Hepatocyte (in vitro differentiated cells): ENCODE results near the gene JPH2.

Source experiments
- EZH2 ChIP-seq: fragments of 200-600 bp; sonication (generic); IDR thresholded peaks from 2 replicates; pipeline ENCODE4 v1.6.1; 2016; ENCODE audit warnings: antibody characterized with exemption, mild to moderate bottlenecking, borderline replicate concordance
- EZH2phosphoT487 ChIP-seq: fragments of 200-600 bp; sonication (generic); IDR thresholded peaks from one replicate; pipeline ENCODE4 v1.6.1; 2018; ENCODE audit warnings: antibody characterized with exemption, mild to moderate bottlenecking, low read depth, moderate library complexity; ENCODE audit not compliant: unreplicated experiment, severe bottlenecking
- TF ChIP-seq, protein P1 (sequence below): fragments of 200-600 bp; sonication (generic); IDR thresholded peaks from 2 replicates; pipeline ENCODE4 v1.5.1; 2016; ENCODE audit warnings: antibody characterized with exemption, mild to moderate bottlenecking; ENCODE audit not compliant: poor library complexity

DNA sequence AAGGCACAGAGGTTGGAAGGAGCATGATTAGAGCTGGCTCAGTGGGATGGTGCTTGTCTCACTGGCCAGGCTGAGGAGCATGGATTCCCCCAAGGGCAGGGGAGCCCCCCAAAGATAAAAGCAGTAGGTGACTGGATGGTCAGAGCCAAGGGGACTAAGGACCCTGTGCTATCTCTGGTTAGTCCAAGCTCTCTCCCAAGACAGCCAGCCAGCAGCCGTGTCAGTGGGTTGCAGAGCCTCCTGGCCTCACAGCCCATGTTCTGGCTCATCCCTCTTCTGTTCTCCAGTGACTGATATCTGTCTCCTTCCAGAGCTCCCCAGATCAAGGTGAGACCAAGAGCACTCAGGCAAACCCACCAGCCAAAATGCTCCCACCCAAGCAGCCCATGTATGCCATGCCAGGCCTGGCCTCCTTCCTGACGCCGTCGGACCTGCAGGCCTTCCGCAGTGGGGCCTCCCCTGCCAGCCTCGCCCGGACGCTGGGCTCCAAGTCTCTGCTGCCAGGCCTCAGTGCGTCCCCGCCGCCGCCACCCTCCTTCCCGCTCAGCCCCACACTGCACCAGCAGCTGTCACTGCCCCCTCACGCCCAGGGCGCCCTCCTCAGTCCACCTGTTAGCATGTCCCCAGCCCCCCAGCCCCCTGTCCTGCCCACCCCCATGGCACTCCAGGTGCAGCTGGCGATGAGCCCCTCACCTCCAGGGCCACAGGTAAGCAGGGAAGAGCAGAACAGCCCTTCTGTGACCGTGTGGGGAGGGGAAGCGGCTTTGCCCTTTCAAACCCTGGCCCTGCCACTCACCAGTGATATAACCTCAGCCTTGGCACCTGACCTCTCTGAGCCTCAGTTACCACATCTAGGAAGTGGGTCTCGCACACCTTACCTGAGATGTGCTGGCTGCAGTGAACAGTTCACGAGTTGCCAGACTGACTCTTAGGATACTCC, 121.3 kb downstream of the JPH2 start:
- TF ChIP-seq, protein P1, sequence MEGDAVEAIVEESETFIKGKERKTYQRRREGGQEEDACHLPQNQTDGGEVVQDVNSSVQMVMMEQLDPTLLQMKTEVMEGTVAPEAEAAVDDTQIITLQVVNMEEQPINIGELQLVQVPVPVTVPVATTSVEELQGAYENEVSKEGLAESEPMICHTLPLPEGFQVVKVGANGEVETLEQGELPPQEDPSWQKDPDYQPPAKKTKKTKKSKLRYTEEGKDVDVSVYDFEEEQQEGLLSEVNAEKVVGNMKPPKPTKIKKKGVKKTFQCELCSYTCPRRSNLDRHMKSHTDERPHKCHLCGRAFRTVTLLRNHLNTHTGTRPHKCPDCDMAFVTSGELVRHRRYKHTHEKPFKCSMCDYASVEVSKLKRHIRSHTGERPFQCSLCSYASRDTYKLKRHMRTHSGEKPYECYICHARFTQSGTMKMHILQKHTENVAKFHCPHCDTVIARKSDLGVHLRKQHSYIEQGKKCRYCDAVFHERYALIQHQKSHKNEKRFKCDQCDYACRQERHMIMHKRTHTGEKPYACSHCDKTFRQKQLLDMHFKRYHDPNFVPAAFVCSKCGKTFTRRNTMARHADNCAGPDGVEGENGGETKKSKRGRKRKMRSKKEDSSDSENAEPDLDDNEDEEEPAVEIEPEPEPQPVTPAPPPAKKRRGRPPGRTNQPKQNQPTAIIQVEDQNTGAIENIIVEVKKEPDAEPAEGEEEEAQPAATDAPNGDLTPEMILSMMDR, result no peak
- no peak for TF ChIP-seq EZH2
- TF ChIP-seq EZH2phosphoT487, result no peak
